Measurements from ENCODE around the gene GOLGA6A. TPM values are rescaled to one million over a fixed set of nuclear protein-coding genes. Genes with fewer than 3 reads are reported as not detected.

The GOLGA6A gene
- total RNA-seq, 6 donors from 2014 or later: 0.30 TPM; not detected in 5

DNA sequence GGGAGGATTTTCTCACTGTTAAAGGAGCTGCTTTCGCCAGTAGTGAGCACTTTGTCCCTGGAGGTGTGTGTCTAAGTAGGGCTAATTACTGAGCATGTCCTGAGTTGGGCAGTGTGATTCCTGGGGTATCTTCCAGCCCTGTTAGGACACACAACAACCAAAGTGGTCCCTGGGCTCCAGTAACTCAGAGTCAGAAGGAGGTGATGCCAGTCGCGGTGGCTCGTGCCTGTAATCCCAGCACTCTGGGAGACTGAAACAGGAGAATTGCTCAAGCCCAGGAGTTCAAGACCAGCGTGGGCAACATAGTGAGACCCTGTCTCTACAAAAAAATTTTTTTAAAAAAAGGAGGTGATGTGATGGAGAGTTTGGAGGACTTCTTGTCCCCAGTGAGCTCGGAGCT lies 50.3 kb downstream of the GOLGA6A start:
- H3K36me3 ChIP-seq: peaks cover 18 to 85% (median 56%) of the 10 kb centered on the region in 4 donors
- WGBS, 2 donors: 98% methylated on average over 6 of the region's 6 CpGs
- H3K27ac ChIP-seq: peak overlapping the region in 2 of 4 donors; percentile 52 to 62

GRCh38 chr15:74028646-74029045 lies 53.7 kb downstream of the GOLGA6A start:
- no peaks in the 10 kb centered on the region for H3K27me3 ChIP-seq
- TF ChIP-seq POLR2A (IDR thresholded peaks at IDR 0.05) (no peak), POLR2AphosphoS5 (IDR thresholded peaks at IDR 0.05) (no peak), EP300 (IDR thresholded peaks at IDR 0.05) (no peak)
- TF ChIP-seq, protein P1, sequence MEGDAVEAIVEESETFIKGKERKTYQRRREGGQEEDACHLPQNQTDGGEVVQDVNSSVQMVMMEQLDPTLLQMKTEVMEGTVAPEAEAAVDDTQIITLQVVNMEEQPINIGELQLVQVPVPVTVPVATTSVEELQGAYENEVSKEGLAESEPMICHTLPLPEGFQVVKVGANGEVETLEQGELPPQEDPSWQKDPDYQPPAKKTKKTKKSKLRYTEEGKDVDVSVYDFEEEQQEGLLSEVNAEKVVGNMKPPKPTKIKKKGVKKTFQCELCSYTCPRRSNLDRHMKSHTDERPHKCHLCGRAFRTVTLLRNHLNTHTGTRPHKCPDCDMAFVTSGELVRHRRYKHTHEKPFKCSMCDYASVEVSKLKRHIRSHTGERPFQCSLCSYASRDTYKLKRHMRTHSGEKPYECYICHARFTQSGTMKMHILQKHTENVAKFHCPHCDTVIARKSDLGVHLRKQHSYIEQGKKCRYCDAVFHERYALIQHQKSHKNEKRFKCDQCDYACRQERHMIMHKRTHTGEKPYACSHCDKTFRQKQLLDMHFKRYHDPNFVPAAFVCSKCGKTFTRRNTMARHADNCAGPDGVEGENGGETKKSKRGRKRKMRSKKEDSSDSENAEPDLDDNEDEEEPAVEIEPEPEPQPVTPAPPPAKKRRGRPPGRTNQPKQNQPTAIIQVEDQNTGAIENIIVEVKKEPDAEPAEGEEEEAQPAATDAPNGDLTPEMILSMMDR (IDR thresholded peaks at IDR 0.05): no peak
- DNase-seq (no peak), ATAC-seq (ENCODE audit: low FRiP score in 2 of 2) (no peak)
- 53 to 67% methylated on average over 3 of the region's 3 CpGs for WGBS, 2 donors
- H3K4me3 ChIP-seq: no peak overlapping the region
- peaks cover 18 to 85% (median 54%) of the 10 kb centered on the region in 4 donors for H3K36me3 ChIP-seq
- H3K27ac ChIP-seq: no peak overlapping the region
- peaks cover 24 to 28% (median 26%) of the 10 kb centered on the region in 4 donors for H3K4me1 ChIP-seq
- no peaks in the 10 kb centered on the region for H3K9me3 ChIP-seq

More for the DNA sequence above, 50.3 kb downstream of the GOLGA6A start:
- H3K27me3 ChIP-seq: no peaks in the 10 kb centered on the region
- H3K4me3 ChIP-seq: no peak overlapping the region
- DNase-seq (no peak), ATAC-seq (ENCODE audit: low FRiP score in 2 of 2) (no peak)
- no peak for TF ChIP-seq POLR2A (IDR thresholded peaks at IDR 0.05)
- TF ChIP-seq POLR2AphosphoS5 (IDR thresholded peaks at IDR 0.05): no peak
- TF ChIP-seq, protein P1 (IDR thresholded peaks at IDR 0.05): no peak
- TF ChIP-seq EP300 (IDR thresholded peaks at IDR 0.05): no peak
- peaks cover 7 to 30% (median 15%) of the 10 kb centered on the region in 4 donors for H3K4me1 ChIP-seq
- no peaks in the 10 kb centered on the region for H3K9me3 ChIP-seq

GRCh38 chr15:74027688-74028087 lies 54.7 kb downstream of the GOLGA6A start:
- TF ChIP-seq EP300 (IDR thresholded peaks at IDR 0.05) (no peak), POLR2A (IDR thresholded peaks at IDR 0.05) (no peak), POLR2AphosphoS5 (IDR thresholded peaks at IDR 0.05) (no peak)
- TF ChIP-seq, protein P1 (IDR thresholded peaks at IDR 0.05): no peak
- peaks cover 21 to 26% (median 25%) of the 10 kb centered on the region in 4 donors for H3K4me1 ChIP-seq
- peaks cover 26 to 85% (median 55%) of the 10 kb centered on the region in 4 donors for H3K36me3 ChIP-seq
- 53 to 67% methylated on average over 3 of the region's 3 CpGs for WGBS, 2 donors
- DNase-seq: no peak
- no peak overlapping the region for H3K4me3 ChIP-seq
- peak overlapping the region in 1 of 4 donors; percentile 62 for H3K27ac ChIP-seq
- H3K27me3 ChIP-seq: no peaks in the 10 kb centered on the region
- H3K9me3 ChIP-seq: no peaks in the 10 kb centered on the region
- ATAC-seq (ENCODE audit: low FRiP score in 2 of 2): no peak

GRCh38 chr15:74025436-74025835 lies 56.9 kb downstream of the GOLGA6A start:
- TF ChIP-seq, protein P1 (IDR thresholded peaks at IDR 0.05): no peak
- TF ChIP-seq POLR2AphosphoS5 (IDR thresholded peaks at IDR 0.05): no peak
- no peak for TF ChIP-seq EP300 (IDR thresholded peaks at IDR 0.05)
- no peak for TF ChIP-seq POLR2A (IDR thresholded peaks at IDR 0.05)
- ATAC-seq (ENCODE audit: low FRiP score in 2 of 2): peak in 1 of 2 donors; percentile 35
- 66 to 67% methylated on average over 5 of the region's 5 CpGs for WGBS, 2 donors
- no peak overlapping the region for H3K4me3 ChIP-seq
- H3K4me1 ChIP-seq: peaks cover 19 to 26% (median 21%) of the 10 kb centered on the region in 4 donors
- H3K36me3 ChIP-seq: peaks cover 29 to 80% (median 53%) of the 10 kb centered on the region in 4 donors
- no peaks in the 10 kb centered on the region for H3K9me3 ChIP-seq
- DNase-seq: no peak
- H3K27me3 ChIP-seq: no peaks in the 10 kb centered on the region
- H3K27ac ChIP-seq: peak overlapping the region in 2 of 4 donors; percentile 35 to 70

DNA sequence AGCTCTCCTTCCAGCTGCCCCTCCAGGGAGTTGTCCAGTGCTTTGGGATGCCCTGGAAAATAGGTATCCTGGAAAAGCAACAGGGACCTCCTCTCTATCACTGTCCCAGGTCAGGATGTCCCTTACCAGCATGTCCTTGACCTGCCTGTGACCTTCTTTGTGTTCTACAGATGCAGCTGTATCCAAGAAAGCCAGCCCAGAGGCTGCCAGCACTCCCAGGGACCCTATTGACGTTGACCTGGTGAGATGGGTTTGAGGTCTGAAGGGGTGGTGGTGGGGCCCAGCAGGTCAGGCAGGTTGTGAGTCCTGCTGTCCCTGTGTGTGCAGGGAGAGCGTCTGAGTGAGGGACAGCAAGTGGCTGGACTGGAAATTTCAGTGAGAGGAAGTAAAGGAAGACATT lies 57.7 kb downstream of the GOLGA6A start:
- Histone ChIP-seq H3K9me3 (no peaks in the 10 kb centered on the region), H3K27me3 (no peaks in the 10 kb centered on the region), H3K36me3 (peaks cover 29 to 76% (median 50%) of the 10 kb centered on the region in 4 donors), H3K4me1 (peaks cover 19 to 26% (median 24%) of the 10 kb centered on the region in 4 donors), H3K27ac (peak overlapping the region in 2 of 4 donors; percentile 35 to 70), H3K4me3 (no peak overlapping the region)
- DNase-seq (no peak), ATAC-seq (ENCODE audit: low FRiP score in 2 of 2) (no peak)
- TF ChIP-seq, protein P1 (IDR thresholded peaks at IDR 0.05): no peak
- TF ChIP-seq POLR2AphosphoS5 (IDR thresholded peaks at IDR 0.05): no peak
- TF ChIP-seq POLR2A (IDR thresholded peaks at IDR 0.05): no peak
- TF ChIP-seq EP300 (IDR thresholded peaks at IDR 0.05): no peak
- 56 to 83% methylated on average over 1 to 2 of the region's 2 CpGs for WGBS, 2 donors

Measured in upper lobe of left lung (tissue), 6 donors.